ENCODE measurements around the gene HDGFL2. TPM values are rescaled to one million over a fixed set of nuclear protein-coding genes. Genes with fewer than 3 reads are reported as not detected.

The HDGFL2 gene
- polyA plus RNA-seq, 3 donors, result 7.0 to 13.2 (median 10.5) TPM

DNA sequence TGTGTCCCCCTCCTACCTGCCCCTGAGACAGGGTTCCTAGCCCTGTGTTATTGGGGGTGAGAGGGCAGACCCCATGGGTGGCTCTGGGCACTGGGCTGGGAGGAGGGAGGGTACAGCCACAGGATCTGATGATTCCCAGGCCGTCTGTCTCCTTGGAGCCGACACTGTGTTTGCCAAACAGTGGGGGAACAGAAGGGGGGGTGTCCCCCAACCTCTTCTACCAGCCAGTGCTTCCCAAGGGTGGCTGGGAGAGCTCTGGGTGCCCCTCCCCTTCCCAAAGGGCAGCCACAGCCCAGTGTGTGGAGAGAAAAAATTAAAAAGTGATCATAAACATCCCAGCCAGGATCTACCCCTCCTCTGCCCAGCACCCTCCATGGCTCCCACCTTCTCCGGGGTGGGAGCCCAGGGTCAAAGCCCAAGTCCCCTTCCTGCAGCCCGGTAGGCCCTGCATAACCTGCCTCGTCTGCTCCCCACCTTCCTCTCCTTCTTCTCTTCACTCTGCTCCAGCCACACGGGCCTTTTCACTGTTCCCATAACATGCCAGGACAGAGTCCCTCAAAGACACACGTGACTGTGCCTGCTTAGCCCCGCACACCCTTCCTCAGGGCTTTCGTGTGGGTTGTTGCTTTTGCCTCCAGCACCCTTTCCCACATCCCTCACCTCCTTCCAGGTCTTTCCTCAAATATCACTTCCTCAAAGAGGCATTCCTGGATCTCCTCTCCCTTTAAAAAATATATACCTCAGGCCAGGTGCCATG lies 47.6 kb downstream of the HDGFL2 start:
- H3K9ac ChIP-seq (ENCODE audit: insufficient read depth, low read length, poor library complexity, severe bottlenecking), result no peak overlapping the region
- peaks cover 0 to 2% (median 0%) of the 10 kb centered on the region in 7 donors for H3K9me3 Mint-ChIP-seq
- peaks cover 0 to 11% (median 7%) of the 10 kb centered on the region in 3 donors for H3K27me3 Mint-ChIP-seq (ENCODE audit: low read depth in 3 of 3)

DNA sequence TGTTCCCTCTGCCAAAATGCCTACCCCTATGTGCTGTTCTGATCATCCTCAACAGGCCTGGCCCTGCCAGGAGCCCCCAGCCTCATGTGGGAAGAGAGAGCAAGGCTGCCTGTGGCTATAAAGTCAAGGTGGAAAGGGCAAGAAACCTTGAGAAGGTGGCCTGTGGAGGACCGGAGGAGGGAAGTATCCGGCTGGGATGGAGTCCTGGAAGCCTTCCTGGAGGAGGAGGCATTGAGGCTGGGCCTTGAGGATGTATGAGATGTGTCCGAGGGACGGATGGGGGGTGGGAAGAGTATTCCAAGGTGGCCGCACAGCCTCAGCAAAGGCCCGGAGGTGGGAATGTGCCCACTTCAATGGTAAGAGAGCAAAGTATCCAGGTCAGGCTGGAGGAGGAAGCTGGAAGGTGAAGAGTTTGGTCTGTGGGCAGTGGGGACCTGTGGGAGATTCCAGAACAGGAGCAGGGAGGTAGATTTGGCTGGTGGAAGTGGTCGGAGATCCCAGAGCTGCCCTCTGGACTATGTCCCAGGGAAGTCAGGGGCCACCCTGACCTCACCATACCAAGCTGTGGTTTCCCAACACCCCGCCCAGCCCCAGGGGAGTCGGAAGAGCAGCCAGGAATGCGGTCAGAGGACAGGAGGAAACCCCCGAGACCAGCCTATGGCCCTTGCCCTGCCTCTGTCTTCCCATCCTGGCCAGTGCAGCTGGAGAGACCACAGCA lies 49.2 kb downstream of the HDGFL2 start:
- no peaks in the 10 kb centered on the region for H3K27me3 ChIP-seq (ENCODE audit: control insufficient read depth in 2 of 2, insufficient read depth in 2 of 2, low read length in 2 of 2)
- no peaks in the 10 kb centered on the region for H3K9me3 ChIP-seq (replicated peaks in 1 of 2; ENCODE audit: control insufficient read depth in 1 of 2, insufficient read depth in 1 of 2, low read length in 2 of 2)
- H3K36me3 ChIP-seq (replicated peaks in 1 of 2; ENCODE audit: control insufficient read depth in 1 of 2, insufficient read depth in 2 of 2, low read length in 2 of 2), result no peaks in the 10 kb centered on the region
- Mint-ChIP-seq H3K4me1 (peaks cover 2% of the 10 kb centered on the region), H3K36me3 (no peaks in the 10 kb centered on the region), H3K4me3 (no peak overlapping the region), H3K27me3 (ENCODE audit: low read depth in 3 of 3) (peaks cover 0 to 7% (median 5%) of the 10 kb centered on the region in 3 donors), H3K27ac (no peak overlapping the region), H3K9me3 (peaks cover 0 to 2% (median 0%) of the 10 kb centered on the region in 7 donors)
- no peak overlapping the region for H3K9ac ChIP-seq (ENCODE audit: insufficient read depth, low read length, poor library complexity, severe bottlenecking)
- no peak for DNase-seq
- H3K4me1 ChIP-seq (ENCODE audit: control insufficient read depth in 1 of 2, insufficient read depth in 2 of 2, low read length in 2 of 2), result peaks cover 0 to 4% of the 10 kb centered on the region in 2 donors
- WGBS (ENCODE audit: insufficient coverage), result 77% methylated on average over 8 of the region's 11 CpGs
- intact Hi-C loops (cut with micrococcal nuclease), result loop anchor here in 1 of 2 donors (10.0 kb wide), 1 partner anchor 257 kb away; no protein-coding TSS in a partner anchor
- H2AFZ ChIP-seq (ENCODE audit: insufficient read depth, low read depth, low read length, poor library complexity, severe bottlenecking), result no peak overlapping the region
- no peak overlapping the region for H3K4me3 ChIP-seq (replicated peaks in 1 of 3; ENCODE audit: low read depth in 2 of 3, low read length in 3 of 3)
- H4K20me1 ChIP-seq (ENCODE audit: insufficient read depth, low read length), result no peaks in the 10 kb centered on the region
- H3K79me2 ChIP-seq (ENCODE audit: insufficient read depth, low read length), result no peaks in the 10 kb centered on the region
- no peak overlapping the region for H3K27ac ChIP-seq (ENCODE audit: low read depth in 1 of 2, low read length in 2 of 2)
- no peak overlapping the region for H3K4me2 ChIP-seq (replicated peaks; ENCODE audit: extremely low read depth, low read length, poor library complexity, severe bottlenecking)
- TF ChIP-seq, protein P1, sequence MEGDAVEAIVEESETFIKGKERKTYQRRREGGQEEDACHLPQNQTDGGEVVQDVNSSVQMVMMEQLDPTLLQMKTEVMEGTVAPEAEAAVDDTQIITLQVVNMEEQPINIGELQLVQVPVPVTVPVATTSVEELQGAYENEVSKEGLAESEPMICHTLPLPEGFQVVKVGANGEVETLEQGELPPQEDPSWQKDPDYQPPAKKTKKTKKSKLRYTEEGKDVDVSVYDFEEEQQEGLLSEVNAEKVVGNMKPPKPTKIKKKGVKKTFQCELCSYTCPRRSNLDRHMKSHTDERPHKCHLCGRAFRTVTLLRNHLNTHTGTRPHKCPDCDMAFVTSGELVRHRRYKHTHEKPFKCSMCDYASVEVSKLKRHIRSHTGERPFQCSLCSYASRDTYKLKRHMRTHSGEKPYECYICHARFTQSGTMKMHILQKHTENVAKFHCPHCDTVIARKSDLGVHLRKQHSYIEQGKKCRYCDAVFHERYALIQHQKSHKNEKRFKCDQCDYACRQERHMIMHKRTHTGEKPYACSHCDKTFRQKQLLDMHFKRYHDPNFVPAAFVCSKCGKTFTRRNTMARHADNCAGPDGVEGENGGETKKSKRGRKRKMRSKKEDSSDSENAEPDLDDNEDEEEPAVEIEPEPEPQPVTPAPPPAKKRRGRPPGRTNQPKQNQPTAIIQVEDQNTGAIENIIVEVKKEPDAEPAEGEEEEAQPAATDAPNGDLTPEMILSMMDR (IDR thresholded peaks at IDR 0.05), result no peak

More for the DNA sequence above, 47.6 kb downstream of the HDGFL2 start:
- no peak overlapping the region for H3K27ac ChIP-seq (ENCODE audit: low read depth in 1 of 2, low read length in 2 of 2)
- intact Hi-C loops (cut with micrococcal nuclease), result loop anchor here in 1 of 2 donors (10.0 kb wide), 1 partner anchor 255 kb away; no protein-coding TSS in a partner anchor
- no peaks in the 10 kb centered on the region for H3K9me3 ChIP-seq (replicated peaks in 1 of 2; ENCODE audit: control insufficient read depth in 1 of 2, insufficient read depth in 1 of 2, low read length in 2 of 2)
- H3K27me3 ChIP-seq (ENCODE audit: control insufficient read depth in 2 of 2, insufficient read depth in 2 of 2, low read length in 2 of 2), result no peaks in the 10 kb centered on the region
- Mint-ChIP-seq H3K4me1 (no peaks in the 10 kb centered on the region), H3K27ac (no peak overlapping the region), H3K4me3 (no peak overlapping the region), H3K36me3 (no peaks in the 10 kb centered on the region)
- no peak for DNase-seq
- no peak overlapping the region for H2AFZ ChIP-seq (ENCODE audit: insufficient read depth, low read depth, low read length, poor library complexity, severe bottlenecking)
- TF ChIP-seq, protein P1 (IDR thresholded peaks at IDR 0.05), result no peak
- no peaks in the 10 kb centered on the region for H4K20me1 ChIP-seq (ENCODE audit: insufficient read depth, low read length)
- whole genome bisulfite sequencing (ENCODE audit: insufficient coverage), result 79% methylated on average over 7 of the region's 9 CpGs
- no peaks in the 10 kb centered on the region for H3K79me2 ChIP-seq (ENCODE audit: insufficient read depth, low read length)
- no peaks in the 10 kb centered on the region for H3K4me1 ChIP-seq (ENCODE audit: control insufficient read depth in 1 of 2, insufficient read depth in 2 of 2, low read length in 2 of 2)
- H3K4me3 ChIP-seq (replicated peaks in 1 of 3; ENCODE audit: low read depth in 2 of 3, low read length in 3 of 3), result no peak overlapping the region
- no peaks in the 10 kb centered on the region for H3K36me3 ChIP-seq (replicated peaks in 1 of 2; ENCODE audit: control insufficient read depth in 1 of 2, insufficient read depth in 2 of 2, low read length in 2 of 2)
- H3K4me2 ChIP-seq (replicated peaks; ENCODE audit: extremely low read depth, low read length, poor library complexity, severe bottlenecking), result no peak overlapping the region

All from CD14-positive monocyte (primary cell).